OCI-LY7 (cell line): Measurements from ENCODE around the gene HNRNPH1.
"Not testable (repeated sequence)": the region's sequence is repeated elsewhere in the genome, so short reads cannot be mapped to it uniquely, and the experiment has no call there.

Experiments used
- EZH2phosphoT487 ChIP-seq: fragments of 200-600 bp; sonication (generic); IDR thresholded peaks from 2 replicates; pipeline ENCODE4 v1.6.1; 2018; ENCODE audit warnings: low read depth, borderline replicate concordance, mild to moderate bottlenecking, mixed run types, antibody characterized with exemption, low read length, moderate library complexity, mixed read lengths
- TF ChIP-seq, protein P1 (sequence below): fragments of 200-600 bp; sonication (generic); conservative IDR thresholded peaks from 2 replicates; pipeline ENCODE4 v1.5.1; 2014; ENCODE audit warnings: mild to moderate bottlenecking, antibody characterized with exemption, low read length, moderate library complexity, mixed read lengths

DNA sequence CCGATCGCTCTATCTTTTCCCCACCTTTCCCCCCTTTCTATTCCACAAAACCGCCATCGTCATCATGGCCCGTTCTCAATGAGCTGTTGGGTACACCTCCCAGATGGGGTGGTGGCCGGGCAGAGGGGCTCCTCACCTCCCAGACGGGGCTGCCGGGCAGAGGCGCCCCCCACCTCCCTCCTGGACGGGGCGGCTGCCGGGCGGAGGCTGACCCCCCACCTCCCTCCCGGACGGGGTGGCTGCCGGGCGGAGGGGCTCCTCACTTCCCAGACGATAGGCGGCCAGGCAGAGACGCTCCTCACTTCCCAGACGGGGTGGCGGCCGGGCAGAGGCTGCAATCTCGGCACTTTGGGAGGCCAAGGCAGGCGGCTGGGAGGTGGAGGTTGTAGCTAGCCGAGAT, 26.8 kb upstream of the HNRNPH1 start:
- TF ChIP-seq, protein P1, sequence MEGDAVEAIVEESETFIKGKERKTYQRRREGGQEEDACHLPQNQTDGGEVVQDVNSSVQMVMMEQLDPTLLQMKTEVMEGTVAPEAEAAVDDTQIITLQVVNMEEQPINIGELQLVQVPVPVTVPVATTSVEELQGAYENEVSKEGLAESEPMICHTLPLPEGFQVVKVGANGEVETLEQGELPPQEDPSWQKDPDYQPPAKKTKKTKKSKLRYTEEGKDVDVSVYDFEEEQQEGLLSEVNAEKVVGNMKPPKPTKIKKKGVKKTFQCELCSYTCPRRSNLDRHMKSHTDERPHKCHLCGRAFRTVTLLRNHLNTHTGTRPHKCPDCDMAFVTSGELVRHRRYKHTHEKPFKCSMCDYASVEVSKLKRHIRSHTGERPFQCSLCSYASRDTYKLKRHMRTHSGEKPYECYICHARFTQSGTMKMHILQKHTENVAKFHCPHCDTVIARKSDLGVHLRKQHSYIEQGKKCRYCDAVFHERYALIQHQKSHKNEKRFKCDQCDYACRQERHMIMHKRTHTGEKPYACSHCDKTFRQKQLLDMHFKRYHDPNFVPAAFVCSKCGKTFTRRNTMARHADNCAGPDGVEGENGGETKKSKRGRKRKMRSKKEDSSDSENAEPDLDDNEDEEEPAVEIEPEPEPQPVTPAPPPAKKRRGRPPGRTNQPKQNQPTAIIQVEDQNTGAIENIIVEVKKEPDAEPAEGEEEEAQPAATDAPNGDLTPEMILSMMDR, result not testable (repeated sequence)
- not testable (repeated sequence) for TF ChIP-seq EZH2phosphoT487
